ENCODE data around the gene TMEM30A.

The TMEM30A gene

GRCh38 chr6:75284632-75285282, at the start of gene TMEM30A:
Gene TMEM30A (minus strand): TSS chr6:75284792. CDS start chr6:75284638, 154 bp downstream.
- DNase-seq: peak; percentile 97

DNA sequence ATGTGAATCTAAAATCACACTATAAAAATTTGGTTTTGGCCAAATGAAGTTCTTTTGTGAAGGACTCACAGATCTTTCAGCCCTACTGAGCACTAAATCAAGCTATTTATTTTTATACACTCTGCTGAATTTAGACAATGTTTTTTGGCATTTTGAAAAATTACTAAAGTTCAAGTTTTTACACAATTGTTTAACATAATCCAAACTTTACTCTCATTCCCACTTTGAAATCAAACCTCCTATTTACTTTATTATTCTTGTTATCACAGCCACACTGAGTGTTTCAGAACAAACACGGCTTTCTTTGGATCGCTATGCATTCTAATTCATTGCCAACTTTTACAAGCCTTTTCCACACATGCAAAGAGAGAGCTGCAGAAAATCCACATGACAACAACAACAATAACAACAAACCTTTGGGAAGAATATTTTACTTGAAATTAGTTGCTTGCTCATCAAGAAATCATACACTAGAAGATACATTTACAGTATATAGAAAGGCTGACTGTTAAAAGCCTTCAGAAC, 49.1 kb upstream of the TMEM30A start:
- no peak for DNase-seq

- DNase-seq: no peak
Measured at GRCh38 chr6:75331151-75331550, 46.6 kb upstream of the TMEM30A start.

GRCh38 chr6:75329703-75330102, 45.1 kb upstream of the TMEM30A start:
- no peak for DNase-seq

DNA sequence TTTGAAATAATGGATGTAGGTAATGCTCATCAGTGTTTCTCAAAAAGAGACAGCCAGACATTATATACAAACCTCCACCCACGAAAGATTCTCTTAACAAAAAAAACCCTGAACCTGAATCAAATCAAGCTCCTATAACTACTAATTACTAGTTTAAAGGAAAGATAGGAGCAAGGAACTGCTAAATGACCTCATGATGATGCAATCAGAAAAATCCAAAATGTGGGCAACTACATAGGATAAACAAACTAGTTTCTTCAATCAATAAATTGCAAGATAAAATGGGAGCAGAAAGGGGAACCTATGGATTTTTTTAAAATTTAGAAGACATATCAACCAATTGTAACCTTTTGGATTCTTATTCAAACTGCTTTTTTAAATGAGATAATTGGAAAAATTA, 43.2 kb upstream of the TMEM30A start:
- DNase-seq: no peak

- DNase-seq: no peak
Measured at GRCh38 chr6:75326557-75327258, 42.1 kb upstream of the TMEM30A start.

GRCh38 chr6:75318900-75319299, 34.3 kb upstream of the TMEM30A start:
- no peak for DNase-seq

DNA sequence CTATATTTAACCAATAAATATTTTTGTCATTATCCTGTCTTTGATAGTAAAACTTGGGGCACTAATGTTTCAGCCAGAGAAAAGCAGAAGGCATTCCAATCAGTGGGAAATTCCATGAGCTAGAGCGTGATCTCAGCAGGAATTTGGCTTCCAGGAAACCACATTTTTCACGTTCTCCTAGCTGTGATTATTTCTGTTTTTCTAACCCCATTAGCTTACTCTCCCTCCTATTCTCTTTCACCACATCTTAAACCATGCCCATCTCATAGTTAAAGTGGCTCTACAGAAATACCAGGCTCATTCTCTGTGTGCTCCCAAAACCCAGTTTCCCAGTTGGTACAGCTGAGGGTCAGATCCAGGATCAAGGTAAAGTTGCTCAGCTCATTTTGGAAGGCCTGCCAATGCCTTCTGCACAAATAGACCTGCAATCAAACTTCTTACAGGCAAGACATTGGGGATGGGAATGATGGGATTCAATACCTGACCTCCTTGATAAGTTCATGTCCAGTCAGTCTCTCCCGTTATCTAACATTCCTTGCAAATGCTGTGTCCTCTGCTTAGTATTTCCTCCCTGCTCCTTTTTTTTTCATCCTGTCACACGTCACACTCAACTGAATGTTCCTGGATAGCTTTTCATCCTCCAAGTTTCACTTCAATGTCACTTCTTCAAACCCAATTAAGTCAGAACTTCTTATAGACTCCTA, 33.1 kb upstream of the TMEM30A start:
- DNase-seq: no peak

GRCh38 chr6:75315978-75316377, 31.4 kb upstream of the TMEM30A start:
- no peak for DNase-seq

GRCh38 chr6:75308250-75308988, 23.8 kb upstream of the TMEM30A start:
- DNase-seq: no peak

- no peak for DNase-seq
Measured at GRCh38 chr6:75307364-75308004, 22.9 kb upstream of the TMEM30A start.

DNA sequence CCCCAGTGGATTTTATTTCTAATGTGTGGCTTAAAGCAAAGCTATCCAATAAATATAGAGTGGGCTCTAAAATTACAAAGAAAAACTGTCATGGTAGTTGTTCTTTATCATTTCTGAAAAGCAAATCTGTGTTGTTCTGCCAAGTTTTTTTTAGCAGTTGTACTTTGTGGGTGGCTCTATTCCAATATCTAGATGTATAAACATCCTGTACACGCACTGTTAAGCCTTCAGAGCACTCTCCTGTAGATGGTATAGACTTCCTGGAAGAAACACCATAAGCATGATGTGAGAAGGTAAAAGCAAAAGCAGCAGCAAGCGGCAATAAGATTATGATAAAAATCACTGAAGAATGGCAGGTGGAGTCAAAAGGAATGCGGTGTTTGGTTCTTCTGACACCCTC, 21.5 kb upstream of the TMEM30A start:
- DNase-seq: no peak

DNA sequence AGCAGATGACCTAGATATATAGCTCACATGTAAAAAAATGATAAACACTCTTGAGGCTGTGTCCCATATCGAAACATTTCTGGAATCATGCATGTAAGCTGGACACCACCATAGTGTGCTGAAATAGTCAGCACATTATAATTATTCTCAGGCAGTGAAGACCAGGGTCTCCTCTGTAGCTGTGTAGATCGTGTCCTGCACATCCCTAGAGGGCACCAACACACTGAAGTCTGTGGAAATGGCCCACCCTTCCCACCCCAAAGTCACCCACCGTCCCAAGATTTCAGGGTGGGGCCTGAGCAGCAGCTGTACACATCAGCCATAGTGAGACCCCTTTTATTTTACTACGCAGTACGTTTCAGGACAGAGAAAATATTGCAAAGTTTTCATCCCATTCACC, 21.0 kb upstream of the TMEM30A start:
- DNase-seq: no peak

- DNase-seq: no peak
Measured at GRCh38 chr6:75302280-75302679, 17.7 kb upstream of the TMEM30A start.

DNA sequence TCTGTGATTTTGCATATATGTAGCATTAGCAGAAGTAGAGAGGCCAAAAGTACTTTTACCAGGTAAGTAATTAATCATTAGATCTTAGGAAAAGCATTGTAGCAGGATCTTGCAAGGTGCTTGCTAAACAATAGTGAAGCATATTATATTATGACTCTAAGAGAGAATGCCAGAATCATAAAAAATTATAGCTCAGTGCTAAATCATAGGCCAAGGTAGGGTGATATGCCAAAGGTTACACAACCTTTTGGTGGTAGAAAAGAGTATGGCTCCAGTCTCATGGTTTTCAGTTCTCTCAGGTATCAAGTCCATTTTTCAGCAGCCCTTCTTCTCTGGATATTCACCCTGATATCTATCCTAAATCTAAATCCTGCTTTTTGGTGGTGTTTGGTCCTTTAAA, 16.9 kb upstream of the TMEM30A start:
- DNase-seq: no peak

DNA sequence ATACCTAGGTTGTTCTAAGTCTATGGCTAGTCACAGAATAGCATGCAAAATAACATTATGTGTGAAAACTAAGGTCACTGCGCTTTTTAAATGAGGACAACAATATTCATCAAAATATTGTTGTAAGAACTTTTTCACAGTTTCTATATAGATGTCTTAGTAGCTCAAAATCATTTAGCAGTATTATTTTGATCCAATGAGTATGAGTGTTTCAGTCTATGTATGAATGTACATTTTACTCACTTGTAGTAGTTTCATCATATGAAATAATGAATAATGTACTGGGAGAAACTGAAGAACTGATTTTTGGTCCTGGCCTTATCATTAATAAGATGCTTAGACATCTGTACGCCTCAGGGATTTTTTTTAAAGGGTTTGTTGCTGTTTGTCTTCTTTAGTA, 16.5 kb upstream of the TMEM30A start:
- no peak for DNase-seq

DNA sequence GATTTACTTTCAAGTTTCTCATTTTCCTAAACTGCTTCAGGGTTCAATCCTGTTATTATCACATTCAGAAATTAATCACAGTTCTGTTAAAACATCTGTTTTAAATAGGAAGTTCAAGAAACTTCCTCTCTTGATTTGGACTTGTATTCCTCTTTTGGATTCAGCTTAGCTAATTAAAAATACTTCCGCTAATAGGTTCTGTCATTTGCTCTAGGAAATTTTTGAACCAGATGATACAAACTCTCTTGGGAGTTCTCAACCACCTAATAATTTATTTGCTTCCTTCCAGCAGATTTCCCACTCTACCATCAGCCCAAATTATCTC, 15.9 kb upstream of the TMEM30A start:
- no peak for DNase-seq

DNA sequence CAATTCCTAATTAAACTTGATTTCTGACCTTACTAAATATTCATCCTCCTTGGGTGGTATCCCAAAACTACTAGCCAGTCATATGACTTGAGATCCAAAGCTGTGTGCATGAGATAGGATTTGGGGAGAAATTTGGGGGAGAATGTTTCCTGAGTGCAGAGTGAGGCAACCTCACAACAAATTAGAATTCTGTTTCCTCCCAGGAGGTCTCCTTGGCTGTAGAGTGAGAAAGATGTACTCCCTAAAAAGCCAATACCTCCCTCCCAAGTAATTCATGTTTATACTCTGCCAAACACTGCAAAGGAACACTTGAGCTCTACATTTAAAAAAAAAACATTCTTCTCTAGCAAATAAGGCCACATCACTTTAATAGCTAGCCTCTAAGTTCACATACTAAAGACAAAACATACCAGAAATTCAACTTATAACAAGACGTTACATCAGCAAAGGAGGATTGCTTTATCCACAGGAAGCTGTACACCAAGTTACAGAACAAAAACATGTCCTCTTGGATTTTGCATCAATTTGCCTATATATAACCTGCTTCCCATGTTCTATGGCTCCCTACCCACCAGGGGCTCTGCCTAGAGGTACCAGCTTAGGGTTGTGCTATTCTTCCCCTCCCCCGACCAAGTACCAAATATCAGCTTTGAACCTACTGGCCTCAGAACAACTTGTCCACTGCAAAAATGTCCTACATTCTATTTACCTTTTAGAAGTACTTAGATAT, 15.4 kb upstream of the TMEM30A start:
- DNase-seq: no peak

DNA sequence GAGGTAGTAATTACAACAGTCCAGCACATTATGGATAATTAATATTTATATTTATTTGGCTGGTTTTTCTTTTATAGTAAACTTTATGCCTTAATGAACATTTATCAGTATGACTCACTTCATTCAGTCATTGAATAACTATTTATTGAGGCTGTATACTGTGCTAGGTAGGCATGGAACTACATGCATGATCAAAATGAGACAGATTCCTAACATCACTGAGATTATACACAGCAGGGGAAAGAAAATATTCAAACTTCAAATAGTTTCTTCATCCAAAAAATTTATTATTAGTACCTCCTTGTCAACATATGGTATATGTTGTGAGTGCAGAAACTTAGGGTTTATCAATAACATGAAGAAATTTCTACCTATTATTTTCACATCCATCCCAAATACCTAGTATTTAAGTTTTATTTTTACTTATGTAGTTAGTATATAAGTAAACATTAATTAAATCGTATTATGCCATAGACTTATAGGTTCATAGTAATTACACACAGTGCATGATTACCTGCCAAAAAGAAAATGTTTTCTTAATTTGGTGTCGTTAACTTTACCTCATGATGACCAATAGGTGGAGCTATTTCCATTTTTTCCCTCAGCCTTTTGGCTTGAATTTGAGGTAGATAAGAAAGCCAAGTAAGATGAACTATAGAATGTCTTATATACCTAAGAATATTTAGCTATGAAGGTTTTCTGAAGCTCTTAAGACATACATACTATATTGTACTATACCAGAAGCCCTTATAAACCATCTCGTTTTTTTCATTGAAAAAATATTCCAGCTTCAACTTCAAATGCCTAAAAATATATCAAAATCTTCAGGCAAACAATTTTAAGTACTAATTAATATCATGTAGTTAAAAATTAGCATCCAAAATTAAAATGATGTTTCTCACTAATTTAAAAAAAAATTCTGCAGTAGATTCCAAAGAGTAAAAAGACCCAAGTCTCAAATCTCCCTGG, 12.5 kb upstream of the TMEM30A start:
- DNase-seq: peak; percentile 55

DNA sequence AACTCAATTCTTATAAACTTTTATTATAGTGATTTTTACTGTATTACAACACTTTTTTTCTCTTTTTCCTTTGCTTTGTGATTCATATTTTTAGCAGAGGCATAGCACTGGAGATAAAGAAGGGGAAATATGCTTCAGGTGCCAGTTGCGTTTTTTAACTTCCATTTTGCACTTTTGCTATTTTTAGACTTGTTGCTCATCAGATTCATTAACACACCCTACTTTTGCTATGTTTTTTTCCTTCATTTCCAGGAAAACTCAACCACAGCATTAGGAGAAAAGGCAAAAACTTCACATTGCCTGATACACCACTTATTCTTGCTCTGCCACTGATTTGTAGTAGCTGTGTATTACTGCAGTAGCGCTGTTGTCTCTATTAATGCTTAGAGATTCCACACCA, 8.0 kb upstream of the TMEM30A start:
- DNase-seq: no peak

DNA sequence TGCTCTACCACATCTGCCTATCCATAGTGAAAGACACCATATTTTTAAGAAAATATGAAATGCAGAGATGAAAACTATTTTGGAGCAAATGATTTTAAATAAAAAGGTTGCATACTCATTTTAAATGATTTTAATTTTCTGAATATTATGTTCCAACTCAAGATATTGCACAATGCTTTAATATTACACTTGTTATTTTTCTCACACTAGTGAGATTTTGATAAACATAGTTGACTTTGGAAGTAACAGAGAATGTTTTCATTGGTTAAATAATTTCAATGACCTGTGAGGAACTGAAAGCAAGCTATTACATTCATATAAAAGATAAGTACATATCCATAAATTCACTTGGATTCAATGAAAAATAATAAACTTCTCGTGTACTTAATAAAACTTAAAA, 7.2 kb upstream of the TMEM30A start:
- no peak for DNase-seq
